HL-60 (cell line): ENCODE measurements around the gene PC.

Experiments used
- POLR2AphosphoS5 ChIP-seq: IDR thresholded peaks from 2 replicates; pipeline ENCODE4 v1.6.1; 2012; ENCODE audit warnings: low read depth
- TF ChIP-seq, protein P1 (sequence below): IDR thresholded peaks from one replicate; pipeline ENCODE4 v1.5.1; 2011; ENCODE audit warnings: low read length, control low read depth, inconsistent platforms; ENCODE audit not compliant: insufficient read depth

DNA sequence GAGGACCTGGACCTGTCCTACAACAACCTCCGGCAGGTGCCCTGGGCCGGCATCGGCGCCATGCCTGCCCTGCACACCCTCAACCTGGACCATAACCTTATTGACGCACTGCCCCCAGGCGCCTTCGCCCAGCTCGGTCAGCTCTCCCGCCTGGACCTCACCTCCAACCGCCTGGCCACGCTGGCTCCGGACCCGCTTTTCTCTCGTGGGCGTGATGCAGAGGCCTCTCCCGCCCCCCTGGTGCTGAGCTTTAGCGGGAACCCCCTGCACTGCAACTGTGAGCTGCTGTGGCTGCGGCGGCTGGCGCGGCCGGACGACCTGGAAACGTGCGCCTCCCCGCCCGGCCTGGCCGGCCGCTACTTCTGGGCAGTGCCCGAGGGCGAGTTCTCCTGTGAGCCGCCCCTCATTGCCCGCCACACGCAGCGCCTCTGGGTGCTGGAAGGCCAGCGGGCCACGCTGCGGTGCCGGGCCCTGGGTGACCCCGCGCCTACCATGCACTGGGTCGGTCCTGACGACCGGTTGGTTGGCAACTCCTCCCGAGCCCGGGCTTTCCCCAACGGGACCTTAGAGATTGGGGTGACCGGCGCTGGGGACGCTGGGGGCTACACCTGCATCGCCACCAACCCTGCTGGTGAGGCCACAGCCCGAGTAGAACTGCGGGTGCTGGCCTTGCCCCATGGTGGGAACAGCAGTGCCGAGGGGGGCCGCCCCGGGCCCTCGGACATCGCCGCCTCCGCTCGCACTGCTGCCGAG, 99.8 kb downstream of the PC start:
- no peak for TF ChIP-seq POLR2AphosphoS5
- TF ChIP-seq, protein P1, sequence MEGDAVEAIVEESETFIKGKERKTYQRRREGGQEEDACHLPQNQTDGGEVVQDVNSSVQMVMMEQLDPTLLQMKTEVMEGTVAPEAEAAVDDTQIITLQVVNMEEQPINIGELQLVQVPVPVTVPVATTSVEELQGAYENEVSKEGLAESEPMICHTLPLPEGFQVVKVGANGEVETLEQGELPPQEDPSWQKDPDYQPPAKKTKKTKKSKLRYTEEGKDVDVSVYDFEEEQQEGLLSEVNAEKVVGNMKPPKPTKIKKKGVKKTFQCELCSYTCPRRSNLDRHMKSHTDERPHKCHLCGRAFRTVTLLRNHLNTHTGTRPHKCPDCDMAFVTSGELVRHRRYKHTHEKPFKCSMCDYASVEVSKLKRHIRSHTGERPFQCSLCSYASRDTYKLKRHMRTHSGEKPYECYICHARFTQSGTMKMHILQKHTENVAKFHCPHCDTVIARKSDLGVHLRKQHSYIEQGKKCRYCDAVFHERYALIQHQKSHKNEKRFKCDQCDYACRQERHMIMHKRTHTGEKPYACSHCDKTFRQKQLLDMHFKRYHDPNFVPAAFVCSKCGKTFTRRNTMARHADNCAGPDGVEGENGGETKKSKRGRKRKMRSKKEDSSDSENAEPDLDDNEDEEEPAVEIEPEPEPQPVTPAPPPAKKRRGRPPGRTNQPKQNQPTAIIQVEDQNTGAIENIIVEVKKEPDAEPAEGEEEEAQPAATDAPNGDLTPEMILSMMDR: no peak
